GM21723 (cell line): ENCODE results near the gene ATPAF1.
"Not testable (repeated sequence)": the region's sequence is repeated elsewhere in the genome, so short reads cannot be mapped to it uniquely, and the experiment has no call there.

ENCODE experiments used
- ATAC-seq: cut with Tn5 transposase; IDR thresholded peaks from one replicate; pipeline ENCODE4 v1.9.1; 2021; ENCODE audit warnings: mild to moderate bottlenecking, moderate library complexity; ENCODE audit not compliant: unreplicated experiment

ATPAF1 gene, protein sequence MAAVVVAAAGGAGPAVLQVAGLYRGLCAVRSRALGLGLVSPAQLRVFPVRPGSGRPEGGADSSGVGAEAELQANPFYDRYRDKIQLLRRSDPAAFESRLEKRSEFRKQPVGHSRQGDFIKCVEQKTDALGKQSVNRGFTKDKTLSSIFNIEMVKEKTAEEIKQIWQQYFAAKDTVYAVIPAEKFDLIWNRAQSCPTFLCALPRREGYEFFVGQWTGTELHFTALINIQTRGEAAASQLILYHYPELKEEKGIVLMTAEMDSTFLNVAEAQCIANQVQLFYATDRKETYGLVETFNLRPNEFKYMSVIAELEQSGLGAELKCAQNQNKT

DNA sequence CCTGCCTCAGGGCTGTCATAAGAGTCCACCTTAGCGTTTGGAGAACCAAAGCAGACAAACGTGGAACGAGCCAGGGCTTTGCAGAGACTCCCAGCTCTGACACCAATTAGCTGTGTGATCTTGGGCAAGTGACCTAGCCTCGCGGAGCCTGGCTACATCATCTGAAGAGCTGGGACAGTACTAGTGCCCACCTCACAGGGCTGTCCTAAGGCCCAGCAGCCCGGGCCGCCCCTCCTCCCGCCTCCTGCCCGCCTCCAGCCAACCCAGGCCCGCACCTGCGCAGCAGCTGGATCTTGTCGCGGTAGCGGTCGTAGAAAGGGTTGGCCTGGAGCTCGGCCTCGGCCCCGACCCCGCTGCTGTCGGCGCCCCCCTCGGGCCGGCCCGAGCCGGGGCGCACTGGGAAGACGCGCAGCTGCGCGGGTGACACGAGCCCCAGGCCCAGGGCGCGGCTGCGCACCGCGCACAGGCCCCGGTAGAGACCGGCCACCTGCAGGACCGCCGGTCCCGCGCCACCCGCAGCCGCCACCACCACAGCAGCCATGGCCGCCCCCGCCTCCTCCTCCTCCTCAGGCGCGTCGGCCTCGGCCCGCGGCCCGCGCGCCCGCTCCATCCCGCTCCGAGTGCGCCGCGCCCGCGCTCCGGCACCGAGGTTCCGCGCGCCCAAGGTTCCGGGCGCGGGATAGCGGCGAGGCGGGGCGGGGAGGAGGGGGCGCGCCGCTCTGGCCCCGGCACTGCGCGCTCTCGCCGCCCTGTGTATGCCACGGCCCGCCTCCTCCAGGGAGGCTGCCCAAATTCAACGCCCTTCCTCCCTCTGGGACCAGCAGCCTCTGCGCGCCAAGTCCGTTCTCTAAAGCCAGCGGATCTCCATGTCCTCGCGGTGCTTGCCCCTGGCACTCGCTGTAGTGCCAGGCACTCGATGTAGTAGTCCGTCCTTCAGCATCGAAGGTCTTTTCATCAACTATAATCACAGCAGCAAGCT is at the start of gene ATPAF1:
Gene ATPAF1 (minus strand): TSS at position 583 of the 979 bp plus-strand sequence. CDS start 42 bp downstream, at position 541.
- peak; percentile 75 for ATAC-seq

DNA sequence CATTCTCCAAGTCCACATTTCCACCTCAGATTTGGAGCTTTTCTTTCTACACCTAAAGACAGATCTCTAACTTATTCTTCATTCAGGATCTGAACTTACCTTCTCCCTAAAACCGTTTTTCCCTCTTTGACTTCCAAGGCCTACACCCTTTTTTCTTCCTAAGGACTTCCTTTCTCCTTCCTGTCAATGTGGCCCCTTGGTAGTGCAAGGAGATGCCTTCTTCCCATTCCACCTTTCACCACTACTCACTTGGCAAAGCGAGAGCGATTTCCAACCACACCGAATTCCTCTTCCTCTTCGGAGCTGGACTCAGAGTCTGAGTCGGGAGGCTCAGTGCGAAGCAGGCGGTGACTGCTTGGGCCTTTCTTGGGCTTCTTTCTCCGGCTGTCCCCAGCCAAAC is 49.5 kb upstream of the ATPAF1 start:
- no peak for ATAC-seq

DNA sequence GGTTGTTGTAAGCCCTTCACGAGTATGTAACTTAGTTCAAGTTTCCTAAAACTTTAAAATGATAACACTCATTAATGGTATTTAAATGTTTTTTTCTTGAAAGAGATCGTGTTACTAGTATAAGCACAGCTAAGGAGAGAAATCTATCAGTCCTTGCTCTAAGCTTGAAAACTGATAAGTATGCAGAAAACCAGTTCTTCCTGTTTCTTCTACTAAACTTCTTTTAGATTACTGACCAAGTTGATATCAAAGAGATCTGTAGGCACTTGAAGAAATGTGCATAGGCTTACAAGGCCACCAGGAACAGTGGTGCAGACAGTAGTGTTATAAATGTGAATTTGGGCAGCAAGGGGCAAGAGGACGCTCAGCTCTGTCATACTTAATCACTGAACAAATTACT is 46.8 kb upstream of the ATPAF1 start:
- no peak for ATAC-seq

DNA sequence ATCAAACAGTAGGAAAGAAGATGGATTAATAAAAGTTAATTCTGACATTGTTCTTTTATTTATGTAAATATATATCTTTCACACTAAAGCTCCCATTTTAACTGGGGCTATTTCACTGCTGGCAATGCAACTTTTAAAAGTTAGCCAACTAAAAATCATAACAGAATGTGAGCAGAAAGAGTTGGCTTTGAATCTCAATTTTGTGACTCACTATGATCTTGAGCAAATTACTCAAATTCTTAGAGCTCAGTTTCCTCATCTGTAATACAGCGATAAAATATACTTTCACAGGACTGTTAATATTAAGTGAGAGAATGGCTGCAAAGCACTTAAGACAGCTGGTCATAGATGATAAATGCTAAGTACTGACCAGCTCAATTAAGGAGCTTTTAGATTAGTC is 40.0 kb upstream of the ATPAF1 start:
- no peak for ATAC-seq

DNA sequence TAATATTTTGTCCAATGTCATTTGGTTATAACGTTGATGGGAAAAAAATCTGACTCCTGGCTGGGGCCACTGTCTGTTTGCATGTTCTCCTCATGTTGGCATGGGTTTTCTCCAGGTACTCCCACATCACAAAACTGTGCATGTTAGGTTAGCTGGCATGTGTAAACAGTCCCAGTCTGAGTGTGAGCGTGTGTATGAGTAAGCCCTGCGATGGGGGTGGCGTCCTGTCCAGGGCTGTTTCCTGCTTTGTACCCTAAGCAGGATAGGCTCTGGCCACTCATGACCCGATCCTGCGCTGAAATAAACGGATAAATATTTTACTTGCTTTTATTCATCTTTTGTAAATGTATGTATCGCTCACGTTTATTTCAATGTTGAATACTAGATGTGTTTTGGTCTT is 37.2 kb upstream of the ATPAF1 start:
- no peak for ATAC-seq

DNA sequence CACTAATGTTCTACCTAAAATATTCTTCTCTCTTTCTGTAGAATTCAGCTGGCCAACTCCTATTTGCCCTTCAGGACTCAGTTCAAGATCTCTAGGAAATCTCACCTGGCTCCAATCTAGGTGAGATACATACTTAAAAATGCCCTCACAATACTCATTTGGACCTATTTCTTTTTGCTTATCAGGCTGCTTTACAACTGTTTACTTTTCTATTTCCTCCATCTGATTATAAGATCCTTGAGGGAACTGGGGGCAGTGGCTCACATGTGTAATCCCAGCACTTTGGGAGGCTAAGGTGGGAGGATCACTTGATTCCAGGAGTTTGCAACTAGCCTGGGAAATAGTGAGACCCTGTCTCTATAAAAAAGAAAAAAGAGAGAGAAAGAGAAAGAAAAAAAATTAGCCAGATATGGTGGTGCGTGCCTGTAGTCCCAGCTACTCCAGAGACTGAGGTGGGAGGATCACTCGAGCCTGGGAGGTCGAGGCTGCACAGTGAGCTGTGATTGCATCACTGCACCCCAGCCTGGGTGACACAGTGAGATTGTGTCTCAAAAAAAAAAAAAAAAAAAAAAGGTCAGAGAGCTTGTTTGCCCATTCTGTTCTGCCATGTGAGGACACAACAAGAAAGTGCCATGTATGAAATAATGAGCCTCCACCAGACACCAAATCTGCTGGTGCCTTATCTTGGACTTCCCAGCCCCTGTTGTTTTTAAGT is 35.9 kb upstream of the ATPAF1 start:
- ATAC-seq: no peak

DNA sequence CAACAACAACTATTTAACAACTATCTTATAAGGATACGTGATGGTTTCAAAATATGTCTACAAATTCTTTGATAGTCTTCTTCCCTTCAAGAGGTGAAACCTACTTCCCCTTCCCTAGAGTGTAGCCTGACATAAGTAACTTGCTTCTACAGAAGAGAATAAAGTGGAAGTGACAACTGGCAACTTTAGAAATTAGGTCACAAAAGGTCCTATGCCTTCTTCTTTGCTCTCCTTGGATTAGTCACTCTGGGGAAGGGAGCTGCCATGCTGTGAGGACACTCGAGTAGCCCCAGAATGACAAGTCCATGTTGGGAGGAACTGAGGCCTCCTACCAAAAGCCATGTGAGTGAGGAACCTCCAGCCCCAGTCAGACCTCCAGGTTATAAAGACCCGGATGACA is 31.5 kb upstream of the ATPAF1 start:
- ATAC-seq: no peak

DNA sequence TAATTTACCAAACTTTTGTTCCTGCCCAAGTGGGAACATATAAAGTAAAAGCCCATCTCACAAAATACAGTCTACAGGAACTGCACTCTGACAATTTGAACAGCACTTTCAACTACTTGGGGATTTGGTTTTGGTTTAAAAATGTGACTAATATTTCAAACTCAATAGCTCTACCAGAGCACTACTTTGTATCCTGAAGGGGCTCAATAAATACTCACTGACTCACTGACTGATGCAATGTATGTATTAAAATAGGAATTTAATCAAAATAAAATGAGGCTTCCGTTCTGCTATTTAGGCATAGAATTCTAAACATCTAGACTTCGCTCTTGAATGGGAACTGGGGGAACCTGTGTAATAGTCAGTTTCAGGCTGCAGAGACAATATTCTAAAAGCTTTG is 28.9 kb upstream of the ATPAF1 start:
- no peak for ATAC-seq

DNA sequence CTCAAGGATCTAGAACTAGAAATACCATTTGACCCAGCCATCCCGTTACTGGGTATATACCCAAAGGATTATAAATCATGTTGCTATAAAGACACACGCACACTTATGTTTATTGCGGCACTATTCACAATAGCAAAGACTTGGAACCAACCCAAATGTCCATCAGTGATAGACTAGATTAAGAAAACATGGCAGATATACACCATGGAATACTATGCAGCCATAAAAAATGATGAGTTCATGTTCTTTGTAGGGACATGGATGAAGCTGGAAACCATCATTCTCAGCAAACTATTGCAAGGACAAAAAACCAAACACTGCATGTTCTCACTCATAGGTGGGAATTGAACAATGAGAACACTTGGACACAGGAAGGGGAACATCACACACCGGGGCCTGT is 26.5 kb upstream of the ATPAF1 start:
- not testable (repeated sequence) for ATAC-seq

DNA sequence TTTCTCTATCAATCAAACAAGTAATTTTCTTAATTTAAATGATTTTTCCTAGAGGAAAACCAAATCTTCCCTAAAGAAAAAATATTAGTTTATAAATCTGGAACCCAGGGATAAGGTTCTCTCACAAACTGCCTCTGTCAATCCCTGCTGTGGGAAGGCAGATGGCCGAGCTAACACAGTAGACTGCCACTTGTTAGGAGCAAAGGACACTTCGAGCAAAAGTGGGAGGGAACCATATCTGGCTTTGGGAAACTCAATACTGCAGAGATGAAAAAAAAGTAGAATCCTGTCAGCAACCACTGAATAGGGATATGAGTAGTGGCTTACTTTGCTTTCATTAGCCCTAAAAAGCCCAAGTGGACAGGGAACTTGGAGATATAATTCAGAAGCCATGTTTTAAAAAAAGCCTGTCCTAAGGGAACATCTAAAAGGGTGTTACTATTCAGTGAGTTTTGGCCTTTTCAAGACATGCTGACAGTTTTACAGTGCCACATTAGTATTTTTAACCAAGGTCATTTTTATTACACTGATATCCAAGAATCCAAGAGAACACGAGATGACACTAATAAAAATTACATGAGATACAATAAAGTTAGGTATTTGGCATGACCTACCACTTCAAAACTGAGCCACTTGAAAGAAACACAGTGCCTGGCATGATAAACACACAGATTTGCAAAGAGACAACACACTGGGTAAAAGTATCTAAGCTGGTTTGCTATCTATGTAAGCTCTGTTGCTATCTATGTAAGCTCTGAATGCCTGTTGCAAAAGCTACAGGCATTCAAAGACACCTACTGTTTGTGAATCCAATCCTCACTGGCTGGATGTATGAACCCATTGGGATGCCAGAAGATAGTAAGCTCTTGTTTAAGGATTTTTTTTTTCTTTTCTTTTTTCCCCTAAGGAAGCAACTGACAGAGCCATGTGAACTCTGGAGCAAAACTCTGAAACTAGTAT is 24.9 kb upstream of the ATPAF1 start:
- no peak for ATAC-seq

DNA sequence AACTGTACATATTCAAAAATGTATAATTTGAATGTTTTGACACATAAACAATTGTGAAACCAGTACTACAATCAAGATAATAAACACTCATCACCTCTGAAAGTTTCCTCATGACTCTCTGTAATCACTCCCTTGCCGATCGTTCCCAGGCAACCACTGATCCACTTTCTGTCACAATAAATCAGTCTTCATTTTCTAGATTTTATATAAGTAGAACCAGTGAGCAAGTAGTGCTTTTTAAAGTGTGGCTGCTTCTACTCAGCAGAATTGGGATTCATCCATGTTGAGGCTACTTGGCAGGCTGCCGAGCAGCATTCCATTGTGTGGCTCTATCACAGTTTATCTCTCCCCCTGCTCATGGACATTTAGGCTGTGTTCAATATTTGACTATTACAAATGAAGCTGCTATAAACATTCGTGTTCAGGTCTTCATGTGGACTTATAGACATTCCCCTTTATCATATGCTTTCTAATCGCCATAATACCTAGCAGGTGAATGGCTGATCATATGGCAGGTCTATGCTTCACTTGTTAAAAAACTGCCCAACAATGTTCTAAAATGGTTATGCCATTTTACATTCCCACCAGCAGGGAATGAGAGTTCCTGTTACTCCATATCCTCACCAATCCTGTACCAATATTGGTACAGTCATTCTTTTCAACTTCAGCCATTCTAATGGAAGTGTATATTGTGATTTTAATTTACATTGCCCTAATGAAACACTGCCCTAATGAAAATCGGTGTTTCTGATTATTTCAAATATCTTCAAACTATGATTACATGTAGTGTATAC is 24.0 kb upstream of the ATPAF1 start:
- no peak for ATAC-seq

DNA sequence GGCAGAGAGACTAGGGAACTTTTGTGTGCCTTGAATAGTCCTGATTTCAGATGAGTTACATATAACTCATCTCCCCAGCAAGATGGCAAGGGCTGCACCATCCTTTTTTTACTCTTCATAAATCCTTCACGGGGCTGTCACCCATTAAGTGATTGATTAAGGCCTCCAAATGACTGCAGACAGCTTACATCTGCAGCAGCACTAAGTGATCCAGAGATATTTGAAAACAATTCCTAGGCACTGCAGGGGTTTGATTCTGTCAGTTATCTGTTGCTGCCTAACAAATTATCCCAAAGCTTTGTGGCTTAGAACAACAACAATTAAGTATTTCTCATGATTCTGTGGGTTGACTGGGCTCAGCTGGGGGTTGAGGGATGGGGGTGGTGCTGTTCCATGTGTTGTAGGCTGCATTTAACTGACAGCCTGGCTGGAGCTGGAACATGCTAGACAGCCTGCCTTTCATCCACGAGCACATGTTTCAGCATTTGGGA is 22.8 kb upstream of the ATPAF1 start:
- no peak for ATAC-seq

DNA sequence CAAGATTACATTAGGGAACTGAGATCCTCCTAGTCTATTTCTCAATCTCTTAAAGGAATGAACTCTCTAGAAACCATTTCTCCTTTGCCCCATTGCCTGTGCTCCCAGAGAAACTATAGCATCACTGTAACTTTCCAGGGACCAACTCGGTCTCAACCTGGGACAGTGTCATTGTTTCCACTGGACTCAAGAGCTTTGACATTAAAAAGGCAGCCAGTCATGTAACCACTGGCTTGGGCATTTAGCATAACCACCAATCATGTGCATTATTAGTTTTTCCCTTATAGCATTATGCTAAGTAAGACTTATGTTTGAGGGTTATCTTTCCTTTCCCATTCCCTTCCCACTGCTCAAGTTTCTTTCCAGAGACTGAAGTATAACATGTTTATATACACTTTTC is 21.7 kb upstream of the ATPAF1 start:
- ATAC-seq: no peak

DNA sequence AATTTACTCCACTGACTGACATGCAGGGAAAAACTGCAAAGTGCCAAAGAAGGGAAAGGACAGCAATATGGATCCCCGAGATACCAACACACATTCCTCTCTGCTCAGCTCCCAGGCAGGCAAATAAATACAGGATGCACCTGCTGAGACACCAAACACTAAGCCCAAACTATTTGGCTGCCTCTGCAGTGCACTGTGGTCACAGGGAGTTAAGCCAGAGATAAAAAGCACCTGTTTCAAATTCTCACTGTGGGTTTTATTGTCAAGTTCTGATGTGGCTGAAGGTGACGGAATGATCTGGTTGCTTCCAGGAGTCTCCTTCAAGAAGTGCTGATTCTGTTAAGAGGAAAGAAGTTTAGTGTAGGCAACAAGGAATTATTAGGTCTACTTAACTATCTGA is 21.2 kb upstream of the ATPAF1 start:
- no peak for ATAC-seq

DNA sequence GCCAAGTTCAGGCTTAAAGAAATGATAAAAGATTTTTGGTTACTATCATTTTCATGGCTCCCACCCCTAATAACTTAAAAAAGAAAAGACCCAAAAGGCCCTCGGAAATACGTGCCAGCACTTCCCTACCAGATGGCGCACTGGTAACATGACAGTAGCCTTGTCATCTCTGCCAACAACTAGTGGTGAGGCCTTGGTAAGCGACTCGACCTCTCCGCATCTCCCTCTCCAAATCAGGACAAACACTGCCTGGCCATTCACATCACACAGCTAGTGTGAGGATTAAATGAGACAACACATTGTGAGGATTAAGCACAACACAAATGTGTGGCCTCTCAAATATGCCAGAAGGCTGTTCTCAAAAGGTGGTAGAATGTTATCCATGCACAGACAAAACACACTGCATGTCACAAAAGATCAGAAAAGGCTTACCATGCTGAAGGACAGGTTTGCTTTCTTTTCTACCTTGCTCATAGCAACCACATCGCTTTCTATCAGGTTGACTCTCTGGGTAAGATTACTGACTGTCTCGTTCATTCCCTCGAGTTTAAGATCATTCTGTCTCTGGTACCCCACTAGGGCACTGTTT is 19.9 kb upstream of the ATPAF1 start:
- ATAC-seq: no peak

DNA sequence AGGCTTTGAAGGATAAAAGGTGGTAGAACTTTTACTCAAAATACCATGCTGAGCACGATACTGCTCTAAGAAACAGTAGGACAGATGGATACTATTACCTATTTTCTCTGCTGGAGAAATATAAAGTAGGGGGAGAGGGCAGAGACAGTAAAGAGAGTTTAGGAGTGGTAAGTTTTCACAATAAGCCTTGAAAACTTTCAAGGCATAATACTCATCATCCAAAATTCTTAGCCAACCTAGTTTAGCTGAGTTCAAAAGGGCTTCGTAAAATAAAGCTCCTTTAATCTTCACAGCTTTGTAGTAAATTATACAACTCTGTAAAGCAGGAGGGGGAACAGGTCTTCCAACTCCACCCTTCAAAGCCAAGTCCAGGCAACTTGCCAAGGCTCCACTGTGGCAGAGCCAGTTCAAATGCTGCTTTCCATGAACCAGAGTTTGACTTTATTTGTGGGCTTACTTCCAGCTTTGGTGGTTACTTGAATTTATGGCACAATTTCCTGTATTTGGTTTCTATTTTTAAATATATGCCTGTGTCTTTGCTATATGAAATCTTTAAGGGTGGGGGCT is 19.0 kb upstream of the ATPAF1 start:
- no peak for ATAC-seq

DNA sequence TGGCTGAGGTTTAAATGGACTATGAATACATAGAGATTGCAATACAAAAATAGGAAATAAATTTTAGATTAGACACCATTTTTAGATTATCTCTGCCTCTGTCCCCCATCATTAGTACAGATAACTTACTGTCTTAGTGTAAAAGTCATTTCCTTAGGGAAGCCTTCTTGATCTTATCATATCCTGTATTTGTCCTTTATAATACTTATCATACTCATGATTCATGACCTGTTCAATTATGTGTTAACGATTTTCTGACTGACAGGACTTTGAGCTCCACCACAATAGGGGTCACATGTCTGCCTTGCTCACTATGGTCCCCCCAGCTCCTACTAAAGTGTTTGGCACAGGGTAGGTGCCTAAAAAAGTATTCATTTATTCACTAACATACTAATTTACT is 18.1 kb upstream of the ATPAF1 start:
- no peak for ATAC-seq

DNA sequence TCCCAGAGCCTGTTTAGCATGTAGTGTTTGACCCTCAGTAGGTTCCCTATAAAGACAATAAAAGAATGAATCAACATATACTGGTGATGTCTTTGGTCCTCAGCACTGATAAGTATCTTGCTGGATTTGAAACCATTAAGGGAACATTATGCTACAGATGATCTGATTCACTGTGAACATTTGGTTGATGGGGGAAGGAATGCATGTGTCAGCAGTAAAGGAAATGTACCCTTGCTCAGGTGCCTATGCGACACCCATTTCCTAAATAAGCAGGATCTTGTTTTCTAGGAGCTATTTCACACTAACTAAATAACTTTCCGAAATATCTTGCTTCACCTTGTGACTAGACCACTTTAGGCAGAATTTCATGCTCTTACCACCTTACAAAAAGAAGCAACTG is 16.5 kb upstream of the ATPAF1 start:
- no peak for ATAC-seq

DNA sequence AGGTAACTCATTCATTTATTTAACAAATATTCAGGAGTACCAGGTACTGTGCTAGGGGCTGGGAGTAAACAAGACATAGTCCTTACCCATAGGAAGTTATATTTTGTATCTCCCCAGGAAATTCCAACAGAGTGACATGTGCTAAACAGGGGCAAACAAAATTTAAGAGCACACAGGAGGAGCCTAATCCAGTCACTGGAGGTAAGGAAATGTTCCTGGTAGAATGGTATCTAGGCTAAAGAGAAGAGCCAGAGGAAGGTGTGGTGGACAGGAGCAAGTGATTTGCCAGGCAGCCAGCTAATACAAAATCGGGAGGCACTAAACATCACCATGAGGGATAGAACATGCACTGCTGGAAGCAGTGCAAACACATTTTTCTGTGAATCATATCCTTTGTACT is 13.9 kb upstream of the ATPAF1 start:
- no peak for ATAC-seq
